K562 (cell line): ENCODE results near the gene MYH7. TPM values are rescaled to one million over a fixed set of nuclear protein-coding genes. Genes with fewer than 3 reads are reported as not detected.

Experiments
- ATAC-seq: fragments of 200-7000 bp; cut with Tn5 transposase; 3 replicates; pipeline ENCODE4 v1.9.1; 2020; ENCODE audit warnings: moderate library complexity
- BruUV-seq: library from RNA; stranded (reverse); fragments of 400-500 nt; replicated peaks from 2 replicates; lab custom pipeline; 2021; lab: Mats Ljungman, UMichigan
- CTCF ChIA-PET: fragments of 300-600 bp; formaldehyde crosslinking; extraction: SDS; loops from one replicate; lab custom pipeline; 2021; ENCODE audit warnings: low intra/inter-chr PET ratio; lab: Yijun Ruan, JAX
- POLR2A ChIA-PET: fragments of 300-600, 350-650 bp; sonication (Branson Sonifier 250); formaldehyde crosslinking; extraction: SDS; loops from one replicate; lab custom pipeline; 2021; ENCODE audit warnings: antibody characterized with exemption, inconsistent platforms; lab: Yijun Ruan, JAX
- DNase-seq, 4 experiments: peaks; one replicate each; pipeline versions ENCODE4 v3.0.0 to v3.0.0-alpha.2; 2011 to 2018; ENCODE audit warnings: low spot score in 3 of 4, mixed read lengths in 3 of 4; ENCODE audit errors: extremely low read depth in 1 of 4
- FAIRE-seq: peaks from 2 replicates; lab custom pipeline; 2011; peaks lifted over from hg19 to GRCh38; lab: Jason Lieb, UNC
- H2AFZ ChIP-seq: 2 replicates; pipeline ENCODE4 v1.6.0; 2011; ENCODE audit warnings: low read depth, low read length, control low read depth, inconsistent platforms
- H3K27ac ChIP-seq: fragments of 200-600 bp; 3 replicates; pipeline ENCODE4 v1.8.0; 2011; ENCODE audit warnings: low read depth, mild to moderate bottlenecking, control low read depth, inconsistent platforms, low read length, moderate library complexity, mixed read lengths; ENCODE audit errors: extremely low read depth
- H3K27me3 ChIP-seq, 2 experiments: fragments of 300-600 bp in 1 of 2; 2 replicates in 1 of 2; 3 replicates in 1 of 2; pipeline versions ENCODE4 v1.6.0 to v1.8.0; 2011; ENCODE audit warnings: inconsistent platforms in 2 of 2, low read length in 2 of 2, mild to moderate bottlenecking in 1 of 2, mixed read lengths in 1 of 2, moderate library complexity in 1 of 2; ENCODE audit not compliant: control insufficient read depth in 2 of 2, insufficient read depth in 2 of 2
- H3K36me3 ChIP-seq: fragments of 300-600 bp; 3 replicates; pipeline ENCODE4 v1.8.0; 2011; ENCODE audit warnings: mild to moderate bottlenecking, low read length, inconsistent platforms; ENCODE audit not compliant: control insufficient read depth, insufficient read depth
- H3K4me1 ChIP-seq, 2 experiments: fragments of 200-600 bp in 1 of 2; replicated peaks in 1 of 2; 2 replicates in 1 of 2; 3 replicates in 1 of 2; pipeline versions ENCODE4 v1.5.1 to v1.8.0; 2011; ENCODE audit warnings: inconsistent platforms in 2 of 2, low read length in 2 of 2, mild to moderate bottlenecking in 1 of 2, mixed read lengths in 1 of 2, moderate library complexity in 1 of 2; ENCODE audit not compliant: control insufficient read depth in 2 of 2, insufficient read depth in 2 of 2
- H3K4me2 ChIP-seq: 2 replicates; pipeline ENCODE4 v1.6.1; 2011; ENCODE audit warnings: low read length, control low read depth, inconsistent platforms, mixed read lengths; ENCODE audit not compliant: insufficient read depth
- H3K4me3 ChIP-seq: fragments of 200-600 bp; sonication (generic), shearing (Covaris generic); 2 replicates; pipeline ENCODE4 v1.5.1; 2016; ENCODE audit warnings: control low read depth, inconsistent platforms
- H3K79me2 ChIP-seq: fragments of 200-600 bp; 3 replicates; pipeline ENCODE4 v1.8.0; 2011; ENCODE audit warnings: low read length, inconsistent platforms; ENCODE audit not compliant: control insufficient read depth, insufficient read depth
- H3K9ac ChIP-seq, 2 experiments: 2 replicates each; pipeline versions ENCODE4 v1.6.0 to v1.6.1; 2011; ENCODE audit warnings: low read depth in 2 of 2, low read length in 2 of 2, control low read depth in 1 of 2, inconsistent platforms in 1 of 2, mild to moderate bottlenecking in 1 of 2, mixed read lengths in 1 of 2; ENCODE audit not compliant: insufficient read depth in 1 of 2
- H3K9me1 ChIP-seq: one replicate; pipeline ENCODE4 v1.6.0; 2011; ENCODE audit warnings: inconsistent platforms, mild to moderate bottlenecking, low read length, moderate library complexity; ENCODE audit not compliant: control insufficient read depth, insufficient read depth
- H3K9me3 ChIP-seq: replicated peaks from 2 replicates; pipeline ENCODE4 v1.5.1; 2011; ENCODE audit warnings: low read depth, low read length, inconsistent platforms; ENCODE audit not compliant: control insufficient read depth, insufficient read depth
- H4K20me1 ChIP-seq: replicated peaks from 2 replicates; pipeline ENCODE4 v1.6.1; 2011; ENCODE audit warnings: low read length, inconsistent platforms, mixed read lengths; ENCODE audit not compliant: control insufficient read depth, insufficient read depth
- CBFA2T3 ChIP-seq: fragments of 450-650 bp; IDR thresholded peaks from 2 replicates; pipeline ENCODE4 v1.6.1; 2017
- POLR2H ChIP-seq: IDR thresholded peaks from 2 replicates; pipeline ENCODE4 v1.6.1; 2016; ENCODE audit warnings: missing genetic modification characterization, low read depth, mild to moderate bottlenecking, control low read depth, missing compliant biosample characterization, moderate library complexity
- WGBS: fragments of 100-300 bp; shearing (Covaris generic); methylation state at CpG from one replicate; pipeline ENCODE4 v1.1.6; 2016; ENCODE audit warnings: low coverage, mixed read lengths; ENCODE audit not compliant: insufficient coverage; ENCODE audit errors: missing lambda C conversion rate; 5-methylcytosine and 5-hydroxymethylcytosine counted together
- in situ Hi-C: fragments of 300-500 bp; cut with MboI; formaldehyde crosslinking; loops from 4 replicates; pipeline ENCODE4 v1.15.0; 2018; ENCODE audit warnings: inconsistent platforms, mixed read lengths
- intact Hi-C: fragments of 100-400 bp; cut with micrococcal nuclease; formaldehyde crosslinking; loops from 2 replicates; pipeline ENCODE4 v1.14.2; 2022
- polyA plus RNA-seq, 8 experiments: library from polyadenylated mRNA; depleted of rRNA in 4 of 8; stranded (reverse) in 5 of 8; unstranded in 3 of 8; fragments of >200 nt; fragmentation: Nextera tagmentation in 2 of 8; fragmentation: Illumina TruSeq in 1 of 8; extraction: Ambion mirVana in 2 of 8; extraction: Trizol in 1 of 8; gene quantifications; 2 replicates each; pipeline versions ENCODE4 v1.2.1 to v1.2.3, GENCODE V29; 2011 to 2014; ENCODE audit warnings: inconsistent platforms in 1 of 8, missing spikeins in 1 of 8
- total RNA-seq, 7 experiments: library from RNA; depleted of rRNA in 6 of 7; stranded (reverse); fragments of >200 nt in 6 of 7; fragmentation: Illumina TruSeq in 2 of 7; extraction: Trizol in 2 of 7; gene quantifications; 2 replicates each; pipeline versions ENCODE4 v1.2.1 to v1.2.3, GENCODE V29; 2011 to 2021; ENCODE audit warnings: low replicate concordance in 1 of 7

The MYH7 gene
- total and polyA plus RNA-seq, 9 of the 15 experiments (the other 6 are each of a cell fraction or from before 2014, with no cell fraction given), result not detected

GRCh38 chr14:23378612-23379220 is 56.7 kb downstream of the MYH7 start:
- Histone ChIP-seq H4K20me1 (no peaks in the 10 kb centered on the region; the same call in 1 of the 2 replicates), H3K36me3 (no peaks in the 10 kb centered on the region), H3K27ac (no peak overlapping the region), H3K4me2 (no peak overlapping the region), H3K4me1 (peaks cover 0 to 14% of the 10 kb centered on the region in 2 experiments; a peak in 2 of 5 replicates), H2AFZ (no peak overlapping the region), H3K9me3 (no peaks in the 10 kb centered on the region), H3K9ac (no peak overlapping the region; a peak in 1 of 4 replicates), H3K9me1 (no peaks in the 10 kb centered on the region), H3K79me2 (no peaks in the 10 kb centered on the region), H3K4me3 (no peak overlapping the region), H3K27me3 (peaks cover 2 to 55% of the 10 kb centered on the region in 2 experiments; a peak in 4 of 5 replicates)
- DNase-seq (no peak), ATAC-seq (no peak), FAIRE-seq (no peak)
- WGBS, result 5% methylated on average over 7 of the region's 11 CpGs
- intact Hi-C loops, result no loop called here
- ChIA-PET POLR2A (interaction anchor here (0.8 kb wide), 1 partner anchor 96 kb away, joined by 3 read pairs; no protein-coding TSS in a partner anchor), CTCF (interaction anchor here (2.5 to 3.8 kb wide), 2 partner anchors 50 to 258 kb away, joined by 16 to 19 read pairs; partner anchors contain the start of gene CEBPE)
- in situ Hi-C loops, result no loop called here
- TF ChIP-seq CBFA2T3, result peak; percentile 18; the same call in 1 of the 2 replicates
- no peak for TF ChIP-seq POLR2H
- no TSS peak for BruUV-seq
